Cerebellar cortex (tissue), 1 donor: ENCODE results near the gene LYRM2.

Source experiments
- DNase-seq: peaks from one replicate; pipeline ENCODE4 v3.0.0-alpha.2; 2015; ENCODE audit warnings: low spot score

Gene LYRM2

GRCh38 chr6:89638320-89639195 is at the start of gene LYRM2:
Gene LYRM2, minus strand, starts transcription at chr6:89638747. Its CDS starts 31 bp downstream, at chr6:89638716.
- DNase-seq, result peak; percentile 94

GRCh38 chr6:89688328-89688727 is 49.8 kb upstream of the LYRM2 start:
- DNase-seq, result no peak

GRCh38 chr6:89685311-89685710 is 46.8 kb upstream of the LYRM2 start:
- no peak for DNase-seq

GRCh38 chr6:89682991-89683390 is 44.4 kb upstream of the LYRM2 start:
- no peak for DNase-seq

GRCh38 chr6:89681983-89682564 is 43.5 kb upstream of the LYRM2 start:
- no peak for DNase-seq

GRCh38 chr6:89680551-89680950 is 42.0 kb upstream of the LYRM2 start:
- peak; percentile 25 for DNase-seq

- no peak for DNase-seq
Observed at GRCh38 chr6:89680150-89680549, 41.6 kb upstream of the LYRM2 start.

- no peak for DNase-seq
Observed at GRCh38 chr6:89679215-89680120, 40.9 kb upstream of the LYRM2 start.

- no peak for DNase-seq
Observed at GRCh38 chr6:89678531-89678930, 40.0 kb upstream of the LYRM2 start.

- DNase-seq, result peak; percentile 51
Observed at GRCh38 chr6:89675949-89676748, 37.6 kb upstream of the LYRM2 start.

- DNase-seq, result no peak
Observed at GRCh38 chr6:89670935-89671565, 32.5 kb upstream of the LYRM2 start.

- no peak for DNase-seq
Observed at GRCh38 chr6:89669002-89669401, 30.5 kb upstream of the LYRM2 start.

- peak; percentile 15 for DNase-seq
Observed at GRCh38 chr6:89667872-89668556, 29.5 kb upstream of the LYRM2 start.

GRCh38 chr6:89662659-89663223 is 24.2 kb upstream of the LYRM2 start:
- no peak for DNase-seq

GRCh38 chr6:89661559-89661958 is 23.0 kb upstream of the LYRM2 start:
- no peak for DNase-seq

- no peak for DNase-seq
Observed at GRCh38 chr6:89660981-89661380, 22.4 kb upstream of the LYRM2 start.

GRCh38 chr6:89657445-89658158 is 19.1 kb upstream of the LYRM2 start:
- no peak for DNase-seq

GRCh38 chr6:89655122-89655521 is 16.6 kb upstream of the LYRM2 start:
- no peak for DNase-seq

- DNase-seq, result no peak
Observed at GRCh38 chr6:89650579-89650978, 12.0 kb upstream of the LYRM2 start.

GRCh38 chr6:89649682-89650081 is 11.1 kb upstream of the LYRM2 start:
- no peak for DNase-seq
